Measurements from ENCODE around the gene PROX1.

The PROX1 gene

GRCh38 chr1:213997772-213998107 is 10.0 kb downstream of the PROX1 start:
- no peak for DNase-seq
- Mint-ChIP-seq H3K36me3 (ENCODE audit: low read depth) (peaks cover 41% of the 10 kb centered on the region), H3K27ac (no peak overlapping the region), H3K9me3 (peaks cover 4% of the 10 kb centered on the region), H3K4me1 (peaks cover 65% of the 10 kb centered on the region), H3K4me3 (no peak overlapping the region), H3K27me3 (ENCODE audit: low read depth, poor library complexity) (peaks cover 3% of the 10 kb centered on the region)
- no peak for TF ChIP-seq CTCF (IDR thresholded peaks at IDR 0.05)

GRCh38 chr1:213998785-213999184 is 11.0 kb downstream of the PROX1 start:
- no peak overlapping the region for H3K27ac Mint-ChIP-seq
- DNase-seq = no peak
- peaks cover 41% of the 10 kb centered on the region for H3K36me3 Mint-ChIP-seq (ENCODE audit: low read depth)
- H3K4me3 Mint-ChIP-seq = no peak overlapping the region
- peaks cover 4% of the 10 kb centered on the region for H3K9me3 Mint-ChIP-seq
- no peak for TF ChIP-seq CTCF (IDR thresholded peaks at IDR 0.05)
- peaks cover 3% of the 10 kb centered on the region for H3K27me3 Mint-ChIP-seq (ENCODE audit: low read depth, poor library complexity)
- H3K4me1 Mint-ChIP-seq = peaks cover 70% of the 10 kb centered on the region

- H3K4me3 Mint-ChIP-seq = no peak overlapping the region
- DNase-seq = no peak
- H3K9me3 Mint-ChIP-seq = peaks cover 4% of the 10 kb centered on the region
- peaks cover 3% of the 10 kb centered on the region for H3K27me3 Mint-ChIP-seq (ENCODE audit: low read depth, poor library complexity)
- peaks cover 46% of the 10 kb centered on the region for H3K36me3 Mint-ChIP-seq (ENCODE audit: low read depth)
- TF ChIP-seq CTCF (IDR thresholded peaks at IDR 0.05) = no peak
- H3K27ac Mint-ChIP-seq = no peak overlapping the region
- H3K4me1 Mint-ChIP-seq = peaks cover 72% of the 10 kb centered on the region
Observed at GRCh38 chr1:213999732-214000131, 12.0 kb downstream of the PROX1 start.

- Mint-ChIP-seq H3K4me3 (peak overlapping the region; percentile 36), H3K27ac (peak overlapping the region; percentile 80), H3K4me1 (peaks cover 91% of the 10 kb centered on the region), H3K27me3 (ENCODE audit: low read depth, poor library complexity) (peaks cover 3% of the 10 kb centered on the region), H3K9me3 (peaks cover 15% of the 10 kb centered on the region), H3K36me3 (ENCODE audit: low read depth) (peaks cover 58% of the 10 kb centered on the region)
- no peak for DNase-seq
- TF ChIP-seq CTCF (IDR thresholded peaks at IDR 0.05) = no peak
Observed at GRCh38 chr1:214002060-214002459, 14.3 kb downstream of the PROX1 start.

GRCh38 chr1:214002472-214002871 is 14.7 kb downstream of the PROX1 start:
- H3K27ac Mint-ChIP-seq = peak overlapping the region; percentile 80
- peak overlapping the region; percentile 36 for H3K4me3 Mint-ChIP-seq
- H3K36me3 Mint-ChIP-seq (ENCODE audit: low read depth) = peaks cover 58% of the 10 kb centered on the region
- DNase-seq = no peak
- H3K27me3 Mint-ChIP-seq (ENCODE audit: low read depth, poor library complexity) = no peaks in the 10 kb centered on the region
- peaks cover 87% of the 10 kb centered on the region for H3K4me1 Mint-ChIP-seq
- no peak for TF ChIP-seq CTCF (IDR thresholded peaks at IDR 0.05)
- peaks cover 12% of the 10 kb centered on the region for H3K9me3 Mint-ChIP-seq

GRCh38 chr1:214003233-214003632 is 15.5 kb downstream of the PROX1 start:
- H3K4me1 Mint-ChIP-seq = peaks cover 85% of the 10 kb centered on the region
- TF ChIP-seq CTCF (IDR thresholded peaks at IDR 0.05) = no peak
- H3K4me3 Mint-ChIP-seq = no peak overlapping the region
- no peaks in the 10 kb centered on the region for H3K27me3 Mint-ChIP-seq (ENCODE audit: low read depth, poor library complexity)
- H3K9me3 Mint-ChIP-seq = peaks cover 12% of the 10 kb centered on the region
- peak overlapping the region; percentile 98 for H3K27ac Mint-ChIP-seq
- peaks cover 53% of the 10 kb centered on the region for H3K36me3 Mint-ChIP-seq (ENCODE audit: low read depth)
- no peak for DNase-seq

All from nephron progenitor cell (in vitro differentiated cells).